H1 (cell line): ENCODE data around the gene TFR2. TPM values are rescaled to one million over a fixed set of nuclear protein-coding genes. Genes with fewer than 3 reads are reported as not detected.

Experiments used
- CTCF ChIA-PET: fragments of 300-600 bp; sonication (Branson Sonifier 250); formaldehyde crosslinking; loops from one replicate; lab custom pipeline; 2021; ENCODE audit not compliant: partially characterized antibody; lab: Charles Lee
- POLR2A ChIA-PET: fragments of 300-600 bp; sonication (Branson Sonifier 250); formaldehyde crosslinking; loops from one replicate; lab custom pipeline; 2021; ENCODE audit warnings: inconsistent platforms; ENCODE audit not compliant: partially characterized antibody; lab: Charles Lee
- DNase-seq, 2 experiments: peaks; one replicate each; pipeline versions ENCODE4 v3.0.0 to v3.0.0-alpha.2; 2010 to 2022; ENCODE audit warnings: low spot score in 2 of 2, low read depth in 1 of 2, mixed read lengths in 1 of 2
- FAIRE-seq: peaks from 2 replicates; lab custom pipeline; 2011; peaks lifted over from hg19 to GRCh38; lab: Jason Lieb, UNC
- H2AFZ ChIP-seq: 2 replicates; pipeline ENCODE4 v1.8.1; 2012; ENCODE audit warnings: low read length, inconsistent platforms
- H2AK5ac ChIP-seq: 2 replicates; pipeline ENCODE4 v1.6.1; 2013; ENCODE audit warnings: low read depth, low read length
- H2BK120ac ChIP-seq: replicated peaks from 2 replicates; pipeline ENCODE3; 2013; ENCODE audit warnings: low read depth, low read length, inconsistent platforms
- H2BK12ac ChIP-seq: 2 replicates; pipeline ENCODE4 v1.6.1; 2013; ENCODE audit warnings: low read depth, low read length
- H2BK15ac ChIP-seq: 2 replicates; pipeline ENCODE4 v1.6.1; 2013; ENCODE audit warnings: low read length
- H2BK20ac ChIP-seq: 2 replicates; pipeline ENCODE4 v1.6.1; 2013; ENCODE audit warnings: low read length
- H2BK5ac ChIP-seq: 2 replicates; pipeline ENCODE4 v1.6.1; 2013; ENCODE audit warnings: low read depth, low read length
- H3K14ac ChIP-seq: 2 replicates; pipeline ENCODE4 v1.6.1; 2013; ENCODE audit warnings: inconsistent platforms; ENCODE audit not compliant: insufficient read length
- H3K18ac ChIP-seq: 2 replicates; pipeline ENCODE4 v1.6.1; 2013; ENCODE audit warnings: low read length; ENCODE audit errors: extremely low read depth
- H3K23ac ChIP-seq: 2 replicates; pipeline ENCODE4 v1.6.1; 2013; ENCODE audit warnings: inconsistent platforms; ENCODE audit not compliant: insufficient read length
- H3K23me2 ChIP-seq: 2 replicates; pipeline ENCODE4 v1.6.1; 2013; ENCODE audit warnings: low read depth, low read length
- H3K27ac ChIP-seq: 2 replicates; pipeline ENCODE4 v1.6.1; 2011; ENCODE audit warnings: low read depth, low read length, inconsistent platforms
- H3K27me3 ChIP-seq, 4 experiments: replicated peaks in 1 of 4; 1 replicate in 1 of 4; 2 replicates in 3 of 4; pipeline versions ENCODE4 v1.6.1 to v1.8.1; 2011 to 2013; ENCODE audit warnings: low read length in 3 of 4, mild to moderate bottlenecking in 3 of 4, inconsistent platforms in 2 of 4, mixed read lengths in 2 of 4, moderate library complexity in 1 of 4; ENCODE audit not compliant: control insufficient read depth in 3 of 4, insufficient read depth in 3 of 4; ENCODE audit errors: extremely low read depth in 1 of 4
- H3K36me3 ChIP-seq, 4 experiments: 2 replicates each; pipeline versions ENCODE4 v1.6.1 to v1.8.1; 2011 to 2013; ENCODE audit warnings: mild to moderate bottlenecking in 4 of 4, low read length in 3 of 4, moderate library complexity in 2 of 4, control low read depth in 1 of 4, inconsistent platforms in 1 of 4; ENCODE audit not compliant: insufficient read depth in 4 of 4, control insufficient read depth in 2 of 4
- H3K4ac ChIP-seq: replicated peaks from 2 replicates; pipeline ENCODE3; 2013; ENCODE audit warnings: low read length, low read depth, mixed read lengths, inconsistent platforms; ENCODE audit not compliant: insufficient read length
- H3K4me1 ChIP-seq, 4 experiments: replicated peaks in 1 of 4; 1 replicate in 1 of 4; 2 replicates in 3 of 4; pipeline versions ENCODE4 v1.6.1 to v1.8.1; 2011 to 2013; ENCODE audit warnings: low read length in 3 of 4, inconsistent platforms in 2 of 4, mixed read lengths in 1 of 4; ENCODE audit not compliant: insufficient read depth in 4 of 4, control insufficient read depth in 3 of 4
- H3K4me2 ChIP-seq, 2 experiments: 2 replicates each; pipeline versions ENCODE4 v1.6.1 to v1.8.1; 2011 to 2013; ENCODE audit warnings: low read depth in 2 of 2, low read length in 2 of 2, control low read depth in 1 of 2, inconsistent platforms in 1 of 2, mild to moderate bottlenecking in 1 of 2; ENCODE audit not compliant: insufficient read depth in 1 of 2
- H3K4me3 ChIP-seq, 4 experiments: fragments of 200-600, 300-600 bp in 1 of 4; sonication (generic), shearing (Covaris generic), sonication (Bioruptor Twin) in 1 of 4; 2 replicates each; pipeline versions ENCODE4 v1.5.1 to v1.8.1; 2011 to 2016; ENCODE audit warnings: low read length in 4 of 4, low read depth in 3 of 4, control low read depth in 2 of 4, inconsistent platforms in 2 of 4, mild to moderate bottlenecking in 2 of 4, mixed read lengths in 1 of 4, moderate library complexity in 1 of 4; ENCODE audit not compliant: insufficient read depth in 2 of 4; ENCODE audit errors: extremely low read depth in 1 of 4
- H3K56ac ChIP-seq: replicated peaks from 2 replicates; pipeline ENCODE3; 2013; ENCODE audit warnings: low read depth, mild to moderate bottlenecking, mixed read lengths, low read length, inconsistent platforms; ENCODE audit not compliant: insufficient read length
- H3K79me1 ChIP-seq: 2 replicates; pipeline ENCODE4 v1.6.1; 2013; ENCODE audit warnings: low read depth, low read length, control low read depth
- H3K79me2 ChIP-seq, 2 experiments: 2 replicates each; pipeline versions ENCODE4 v1.6.1 to v1.8.1; 2012 to 2013; ENCODE audit warnings: low read length in 2 of 2, mild to moderate bottlenecking in 2 of 2, inconsistent platforms in 1 of 2; ENCODE audit not compliant: insufficient read depth in 2 of 2, control insufficient read depth in 1 of 2
- H3K9ac ChIP-seq, 4 experiments: replicated peaks in 1 of 4; 1 replicate in 1 of 4; 2 replicates in 3 of 4; pipeline versions ENCODE4 v1.6.1 to v1.8.1; 2011 to 2013; ENCODE audit warnings: low read depth in 3 of 4, low read length in 3 of 4, control low read depth in 2 of 4, mild to moderate bottlenecking in 2 of 4, moderate library complexity in 2 of 4, inconsistent platforms in 1 of 4; ENCODE audit errors: extremely low read depth in 1 of 4
- H3K9me3 ChIP-seq, 2 experiments: 2 replicates each; pipeline versions ENCODE4 v1.6.1 to v1.8.1; 2012 to 2013; ENCODE audit warnings: mild to moderate bottlenecking in 2 of 2, moderate library complexity in 2 of 2, control low read depth in 1 of 2, inconsistent platforms in 1 of 2, low read depth in 1 of 2, low read length in 1 of 2, mixed read lengths in 1 of 2; ENCODE audit not compliant: insufficient read depth in 2 of 2
- H4K20me1 ChIP-seq, 2 experiments: replicated peaks in 1 of 2; 2 replicates each; pipeline versions ENCODE3 to v1.8.1; 2011 to 2013; ENCODE audit warnings: inconsistent platforms in 2 of 2, low read length in 2 of 2, mild to moderate bottlenecking in 1 of 2; ENCODE audit not compliant: insufficient read depth in 2 of 2, control insufficient read depth in 1 of 2
- H4K5ac ChIP-seq: 2 replicates; pipeline ENCODE4 v1.6.1; 2013; ENCODE audit warnings: low read length, low read depth, mixed read lengths, inconsistent platforms; ENCODE audit not compliant: insufficient read length
- H4K8ac ChIP-seq: 2 replicates; pipeline ENCODE4 v1.8.0; 2013; ENCODE audit warnings: mild to moderate bottlenecking, moderate library complexity, low read length, inconsistent platforms; ENCODE audit not compliant: insufficient read depth; ENCODE audit errors: extremely low read depth
- H4K91ac ChIP-seq: replicated peaks from 2 replicates; pipeline ENCODE3; 2013; ENCODE audit warnings: low read length, mixed read lengths, inconsistent platforms; ENCODE audit not compliant: insufficient read length
- BCL11A ChIP-seq, 2 experiments: IDR thresholded peaks; one replicate each; pipeline ENCODE4 v1.6.1; 2011; ENCODE audit warnings: low read depth in 2 of 2, low read length in 2 of 2, mild to moderate bottlenecking in 2 of 2
- CTCF ChIP-seq, 3 experiments: IDR thresholded peaks; 1 replicate in 2 of 3; 2 replicates in 1 of 3; pipeline versions ENCODE4 v1.5.1 to v1.6.1; 2011; ENCODE audit warnings: low read length in 3 of 3, mild to moderate bottlenecking in 3 of 3, inconsistent platforms in 2 of 3, low read depth in 1 of 3, moderate library complexity in 1 of 3; ENCODE audit not compliant: insufficient read depth in 1 of 3; ENCODE audit errors: control extremely low read depth in 1 of 3
- EGR1 ChIP-seq: IDR thresholded peaks from 2 replicates; pipeline ENCODE4 v1.6.1; 2011; ENCODE audit warnings: low read depth, low read length, borderline replicate concordance
- HDAC6 ChIP-seq: IDR thresholded peaks from one replicate; pipeline ENCODE4 v1.7.1; 2012; ENCODE audit warnings: low read depth, mild to moderate bottlenecking, inconsistent platforms, low read length, moderate library complexity
- TBP ChIP-seq: IDR thresholded peaks from 2 replicates; pipeline ENCODE4 v1.6.1; 2011; ENCODE audit warnings: low read depth, low read length, improper control_type of control experiment
- YY1 ChIP-seq: IDR thresholded peaks from 2 replicates; pipeline ENCODE4 v1.6.1; 2011; ENCODE audit warnings: low read depth, mild to moderate bottlenecking, low read length
- WGBS, 2 experiments: shearing (Covaris generic) in 1 of 2; methylation state at CpG; one replicate each; pipeline versions ENCODE4 v1.1.6 to v1.1.7; 2013 to 2015; ENCODE audit warnings: low lambda C conversion rate in 2 of 2, mixed read lengths in 2 of 2, inconsistent platforms in 1 of 2, low coverage in 1 of 2, missing lambda C conversion rate in 1 of 2; ENCODE audit not compliant: insufficient replicate concordance in 2 of 2, insufficient coverage in 1 of 2, insufficient read length in 1 of 2; ENCODE audit errors: extremely low coverage in 1 of 2, missing lambda C conversion rate in 1 of 2; 5-methylcytosine and 5-hydroxymethylcytosine counted together
- polyA plus RNA-seq, 7 experiments: library from polyadenylated mRNA; depleted of rRNA in 3 of 7; stranded (reverse) in 5 of 7; unstranded in 2 of 7; fragments of >200 nt in 5 of 7; fragments of 200-250 nt in 2 of 7; gene quantifications; 1 replicate in 5 of 7; 2 replicates in 1 of 7; 4 replicates in 1 of 7; pipeline versions ENCODE4 v1.2.1 to v1.2.3, GENCODE V29; 2011 to 2013; ENCODE audit warnings: missing spikeins in 2 of 7, mixed read lengths in 2 of 7
- total RNA-seq: library from RNA; stranded (reverse); fragmentation: NEBNext Ultra II Directional; extraction: Animal tissue kit (Norgen Biotek cat#: 25700); gene quantifications from 2 replicates; pipeline ENCODE4 v1.2.1, GENCODE V29; 2021
- TF ChIP-seq, protein P1 (sequence below): IDR thresholded peaks from 2 replicates; pipeline ENCODE4 v1.6.1; 2011; ENCODE audit warnings: low read length, improper control_type of control experiment

The TFR2 gene
- total and polyA plus RNA-seq, 2 of the 8 experiments (the other 6 are each of a cell fraction or from before 2014, with no cell fraction given): 4.6 to 5.7 TPM

- Histone ChIP-seq H3K4me3 (no peak overlapping the region), H4K91ac (no peak overlapping the region), H3K27ac (no peak overlapping the region), H3K23me2 (peaks cover 9% of the 10 kb centered on the region; the same call in 1 of the 2 replicates), H2AFZ (no peak overlapping the region), H3K23ac (no peak overlapping the region), H3K14ac (no peak overlapping the region), H2BK15ac (no peak overlapping the region), H3K4me2 (no peak overlapping the region), H4K5ac (no peak overlapping the region), H3K9ac (no peak overlapping the region), H2AK5ac (no peak overlapping the region), H3K18ac (peak overlapping the region; percentile 71; the same call in 1 of the 2 replicates), H3K4ac (no peak overlapping the region), H2BK20ac (no peak overlapping the region), H4K8ac (no peak overlapping the region), H3K4me1 (peaks cover 0 to 14% (median 9%) of the 10 kb centered on the region in 4 experiments; a peak in 6 of 7 replicates), H3K79me1 (no peaks in the 10 kb centered on the region), H3K27me3 (peaks cover 0 to 20% (median 10%) of the 10 kb centered on the region in 4 experiments; a peak in 6 of 7 replicates), H3K56ac (no peak overlapping the region), H2BK5ac (no peak overlapping the region), H3K79me2 (no peaks in the 10 kb centered on the region), H2BK12ac (no peak overlapping the region), H3K9me3 (no peaks in the 10 kb centered on the region), H3K36me3 (no peaks in the 10 kb centered on the region), H2BK120ac (no peak overlapping the region), H4K20me1 (peaks cover 1 to 2% of the 10 kb centered on the region in 2 experiments)
- FAIRE-seq: no peak
- peak in 1 of 2 experiments; percentile 92 for DNase-seq
- 65% methylated on average over 11 of the region's 11 CpGs; no CpG with 5 or more reads in 1 of the 2 experiments for WGBS, 2 experiments
- ChIA-PET POLR2A (interaction anchor here (0.7 to 2.9 kb wide), 12 partner anchors 9 to 91 kb away, joined by 3 to 20 read pairs (median 4); partner anchors contain the start of genes EPO, MOSPD3 and TFR2), CTCF (interaction anchor here (0.6 to 4.8 kb wide), 39 partner anchors 10 to 223 kb away, joined by 3 to 73 read pairs (median 5); partner anchors contain the start of genes ACTL6B, FBXO24, GNB2 and MOSPD3)
- no peak for TF ChIP-seq BCL11A (IDR thresholded peaks at IDR 0.05; ENCODE audit: low read depth in 2 of 2, low read length in 2 of 2)
- TF ChIP-seq, protein P1, sequence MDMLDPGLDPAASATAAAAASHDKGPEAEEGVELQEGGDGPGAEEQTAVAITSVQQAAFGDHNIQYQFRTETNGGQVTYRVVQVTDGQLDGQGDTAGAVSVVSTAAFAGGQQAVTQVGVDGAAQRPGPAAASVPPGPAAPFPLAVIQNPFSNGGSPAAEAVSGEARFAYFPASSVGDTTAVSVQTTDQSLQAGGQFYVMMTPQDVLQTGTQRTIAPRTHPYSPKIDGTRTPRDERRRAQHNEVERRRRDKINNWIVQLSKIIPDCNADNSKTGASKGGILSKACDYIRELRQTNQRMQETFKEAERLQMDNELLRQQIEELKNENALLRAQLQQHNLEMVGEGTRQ: no peak
- TF ChIP-seq HDAC6: no peak
- TF ChIP-seq CTCF (IDR thresholded peaks at IDR 0.05; ENCODE audit: control extremely low read depth in 1 of 3, insufficient read depth in 1 of 3, low read depth in 1 of 3, low read length in 3 of 3): peak; percentile 79 to 95 (median 93)
- no peak for TF ChIP-seq EGR1
- TF ChIP-seq YY1: no peak
- TF ChIP-seq TBP: no peak
Measured at GRCh38 chr7:100629117-100629716, 12.1 kb downstream of the TFR2 start.
